ENCODE data around the gene GJA10.
"Not testable (repeated sequence)": the region's sequence is repeated elsewhere in the genome, so short reads cannot be mapped to it uniquely, and the experiment has no call there.

The GJA10 gene

DNA sequence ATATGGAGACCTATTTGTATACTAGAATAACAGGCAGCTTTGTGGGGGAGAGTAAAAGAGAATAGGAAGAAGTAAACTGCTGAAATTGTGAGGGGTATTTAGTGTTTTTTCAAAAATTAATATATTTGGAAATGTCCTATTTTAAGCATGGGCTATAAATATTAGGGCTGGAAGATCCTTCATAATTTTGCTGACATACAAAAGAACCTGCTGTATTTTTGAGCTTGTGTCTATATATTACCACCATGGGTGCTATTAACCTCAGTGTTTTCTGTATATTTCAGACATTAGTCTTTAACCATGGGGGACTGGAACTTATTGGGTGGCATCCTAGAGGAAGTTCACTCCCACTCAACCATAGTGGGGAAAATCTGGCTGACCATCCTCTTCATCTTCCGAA is at the start of gene GJA10:
Gene GJA10 (plus strand): TSS at position 301 of the 400 bp plus-strand sequence. CDS start 0 bp downstream, at position 301.
- DNase-seq (ENCODE audit: low read depth in 2 of 2): no peak

GRCh38 chr6:89847513-89847912 is 46.8 kb upstream of the GJA10 start:
- DNase-seq (ENCODE audit: low read depth in 2 of 2): not testable (repeated sequence)

DNA sequence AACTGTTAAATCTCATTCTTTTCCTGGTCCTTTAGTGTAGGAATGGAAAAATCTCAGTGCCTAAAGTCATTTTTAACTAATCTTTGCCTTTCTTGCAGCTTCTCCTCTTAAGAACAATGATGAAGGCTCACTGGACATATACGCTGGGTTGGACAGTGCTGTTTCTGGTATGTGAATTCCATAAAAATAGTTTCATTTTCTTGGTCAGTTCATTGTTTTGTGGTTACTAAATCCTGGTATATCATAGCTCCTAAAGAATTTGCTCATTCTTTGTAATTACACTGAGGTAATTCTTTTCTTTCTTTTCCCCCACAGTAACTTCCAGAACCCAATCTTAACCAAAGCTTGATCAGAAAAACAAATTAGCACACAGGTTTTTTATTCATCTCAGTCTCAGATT is 41.2 kb upstream of the GJA10 start:
- no peak for DNase-seq (ENCODE audit: low read depth in 2 of 2)

DNA sequence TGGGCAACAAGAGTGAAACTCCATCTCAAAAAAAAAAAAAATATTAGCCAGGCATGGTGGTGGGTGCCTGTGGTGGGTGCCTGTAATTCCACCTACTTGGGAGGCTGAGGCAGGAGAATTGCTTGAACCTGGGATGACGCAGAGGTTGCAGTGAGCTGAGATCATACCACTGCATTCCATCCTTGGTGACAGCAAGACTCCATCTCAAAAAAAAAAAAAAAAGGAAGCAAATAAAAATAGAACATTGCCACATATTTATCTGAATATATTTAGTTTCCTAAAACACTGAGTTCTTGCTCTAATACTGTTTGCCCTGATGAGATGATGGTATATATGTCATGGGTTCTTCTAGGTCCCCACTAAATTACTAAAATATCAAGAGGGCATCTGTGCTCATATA is 36.2 kb upstream of the GJA10 start:
- DNase-seq (ENCODE audit: low read depth in 2 of 2): no peak

DNA sequence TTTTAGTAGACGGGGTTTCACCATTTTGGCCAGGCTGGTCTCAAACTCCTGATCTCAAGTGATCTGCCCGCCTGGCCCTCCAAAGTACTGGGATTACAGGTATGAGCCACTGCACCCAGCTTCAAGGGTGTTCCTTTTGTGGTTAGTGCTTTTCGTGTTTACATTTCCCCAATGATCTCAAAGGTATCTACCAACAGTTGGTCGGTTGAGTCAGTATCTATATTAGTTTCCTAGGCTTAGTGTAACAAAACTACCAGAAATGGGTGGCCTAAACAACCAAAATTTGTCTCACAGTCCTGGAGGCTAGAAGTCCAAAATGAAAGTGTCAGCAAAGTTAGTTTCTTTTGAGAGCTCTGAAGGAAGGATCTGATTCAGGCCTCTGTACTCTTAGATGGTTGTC is 34.5 kb upstream of the GJA10 start:
- DNase-seq (ENCODE audit: low read depth in 2 of 2): no peak

GRCh38 chr6:89862273-89862672 is 32.0 kb upstream of the GJA10 start:
- DNase-seq (ENCODE audit: low read depth in 2 of 2): no peak

- no peak for DNase-seq (ENCODE audit: low read depth in 2 of 2)
Measured at GRCh38 chr6:89862698-89863097, 31.6 kb upstream of the GJA10 start.

GRCh38 chr6:89866024-89866678 is 28.1 kb upstream of the GJA10 start:
- DNase-seq (ENCODE audit: low read depth in 2 of 2): no peak

DNA sequence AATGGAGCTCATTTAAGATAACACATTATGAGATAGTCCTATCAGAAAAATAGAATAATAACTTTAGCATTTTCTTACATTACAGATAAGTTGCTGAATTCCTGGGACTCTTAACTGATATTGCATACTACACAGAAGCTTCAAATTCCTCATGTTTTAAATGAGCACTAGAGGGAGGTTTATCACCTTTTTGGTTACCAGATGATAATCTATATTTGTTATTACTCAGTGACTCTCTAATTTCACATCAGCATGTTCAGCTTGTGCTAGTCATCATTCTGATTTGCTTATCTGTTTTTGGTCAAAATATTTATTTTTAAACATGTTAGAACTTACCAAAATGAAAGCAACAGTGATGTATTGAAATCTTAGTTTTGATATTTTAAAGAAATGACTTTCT is 20.5 kb upstream of the GJA10 start:
- no peak for DNase-seq (ENCODE audit: low read depth in 2 of 2)

DNA sequence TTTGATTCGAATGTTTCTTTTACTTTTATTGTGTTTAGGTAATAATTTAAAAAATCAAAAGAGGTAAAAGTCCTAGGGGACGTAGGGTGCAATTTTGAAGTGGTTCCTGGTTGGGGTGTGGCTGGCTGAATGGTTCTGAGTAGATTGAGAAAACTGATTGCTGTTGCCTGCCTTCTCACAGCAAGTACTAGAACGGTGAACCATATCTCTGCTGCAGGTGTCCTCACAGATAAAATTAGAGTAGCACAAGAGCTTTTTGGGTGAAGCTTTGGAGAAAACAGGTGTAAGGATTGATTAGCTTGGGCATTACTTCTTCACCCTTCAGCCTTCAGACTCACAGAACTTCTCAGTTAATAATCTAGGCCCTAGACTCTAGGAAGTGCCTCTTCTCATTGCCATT is 19.8 kb upstream of the GJA10 start:
- no peak for DNase-seq (ENCODE audit: low read depth in 2 of 2)

DNA sequence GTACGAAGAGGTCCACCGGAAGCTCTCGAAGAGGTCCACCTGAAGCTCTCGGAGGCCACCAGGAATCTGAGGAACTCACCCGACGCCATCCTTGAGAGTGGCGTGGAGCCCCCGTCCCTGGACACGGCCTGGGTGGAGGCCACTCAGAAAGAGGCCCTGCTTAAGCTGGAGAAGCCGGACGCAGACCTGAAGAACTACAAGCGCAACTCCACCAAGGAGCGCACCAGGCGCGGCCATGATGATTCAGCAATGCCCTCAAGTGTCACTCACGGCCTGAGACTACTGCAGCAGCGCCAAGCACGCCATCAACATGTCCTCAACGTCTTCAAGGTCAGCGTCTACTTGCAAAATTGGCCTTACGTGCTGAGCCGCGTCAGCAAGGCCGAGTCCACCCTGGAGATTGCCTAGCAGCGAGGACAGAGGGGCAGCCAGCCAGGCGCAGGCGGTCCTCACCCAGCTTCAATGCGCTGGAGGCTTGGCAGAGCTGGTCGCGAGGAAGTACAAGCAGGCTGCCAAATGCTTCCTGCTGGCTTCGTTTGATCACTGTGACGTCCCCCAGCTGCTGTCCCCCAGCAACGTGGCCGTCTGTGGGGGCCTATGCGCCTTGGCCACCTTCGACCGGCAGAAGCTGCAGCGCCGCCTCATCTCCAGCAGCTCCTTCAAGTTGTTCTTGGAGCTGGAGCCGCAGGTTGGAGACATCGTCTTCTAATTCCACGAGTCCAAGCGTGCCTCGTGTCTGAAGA is 7.7 kb upstream of the GJA10 start:
- DNase-seq (ENCODE audit: low read depth in 2 of 2): no peak

DNA sequence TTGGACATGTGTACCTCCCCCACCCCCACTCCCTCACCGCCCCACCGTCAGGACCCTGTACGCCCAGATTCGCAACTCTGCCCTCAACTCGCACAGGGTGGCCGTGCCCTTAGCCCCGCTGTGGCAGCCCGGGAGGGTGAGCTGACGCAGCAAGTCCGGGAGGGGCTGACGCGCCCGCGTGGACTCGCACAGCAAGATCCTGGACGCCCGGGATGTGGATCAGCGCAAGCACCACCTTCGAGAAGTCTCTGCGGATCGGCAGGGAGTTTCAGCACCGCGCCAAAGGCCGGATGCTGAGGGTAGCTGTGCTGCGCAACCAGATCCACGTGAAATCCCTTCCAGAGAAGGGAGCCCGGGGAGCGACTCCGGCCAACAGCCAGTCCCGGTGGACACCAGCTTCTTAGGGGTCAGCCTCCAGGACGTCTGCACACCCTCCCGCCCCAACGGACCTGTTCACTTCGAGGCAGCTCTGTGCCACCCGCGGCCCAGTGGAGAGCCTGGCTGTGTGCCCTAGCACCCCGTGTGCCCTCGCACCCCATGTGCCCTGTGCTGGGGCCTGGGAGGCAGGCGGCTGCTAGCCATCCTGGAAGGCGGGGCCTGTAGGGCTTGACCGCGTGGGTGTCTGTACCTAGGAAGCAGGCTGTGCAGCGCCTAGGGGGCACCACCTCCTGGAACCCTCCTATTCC is 6.7 kb upstream of the GJA10 start:
- DNase-seq (ENCODE audit: low read depth in 2 of 2): no peak

DNA sequence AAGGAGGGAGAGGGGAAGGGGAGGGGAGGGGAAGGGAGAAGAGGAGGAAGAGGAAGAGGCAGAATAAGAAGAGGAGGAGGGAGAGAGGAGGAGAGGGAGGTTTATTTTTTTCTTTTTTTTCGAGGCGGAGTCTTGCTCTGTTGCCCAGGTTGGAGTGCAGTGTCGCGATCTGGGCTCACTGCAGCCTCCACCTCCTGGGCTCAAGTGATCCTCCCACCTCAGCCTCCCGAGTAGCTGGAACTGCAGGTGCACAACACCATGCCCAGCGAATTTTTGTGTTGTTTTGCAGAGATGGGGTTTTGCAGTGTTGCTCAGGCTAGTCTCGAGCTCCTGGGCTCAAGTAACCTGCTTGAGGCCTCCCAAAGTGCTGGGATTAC is 6.1 kb upstream of the GJA10 start:
- no peak for DNase-seq (ENCODE audit: low read depth in 2 of 2)

GRCh38 chr6:89888871-89889270 is 5.4 kb upstream of the GJA10 start:
- DNase-seq (ENCODE audit: low read depth in 2 of 2): no peak

GRCh38 chr6:89890845-89891528 is 3.3 kb upstream of the GJA10 start:
- DNase-seq (ENCODE audit: low read depth in 2 of 2): not testable (repeated sequence)

DNA sequence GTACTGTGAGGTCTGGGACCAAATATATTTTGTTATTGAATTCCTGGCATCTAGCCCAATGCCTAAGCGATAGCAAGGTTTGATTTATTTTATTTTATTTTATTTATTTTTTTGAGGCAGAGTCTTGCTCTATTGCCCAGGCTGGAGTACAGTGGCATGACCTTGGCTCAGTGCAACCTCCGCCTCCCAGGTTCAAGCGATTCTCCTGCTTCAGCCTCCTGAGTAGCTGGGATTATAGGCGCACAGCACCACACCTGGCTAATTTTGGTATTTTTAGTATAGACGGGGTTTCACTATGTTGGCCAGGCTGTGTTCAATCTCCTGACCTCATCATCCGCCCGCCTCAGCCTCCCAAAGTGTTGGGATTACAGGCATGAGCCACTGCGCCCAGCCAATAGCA is 1.7 kb upstream of the GJA10 start:
- not testable (repeated sequence) for DNase-seq (ENCODE audit: low read depth in 2 of 2)

GRCh38 chr6:89895276-89895874 is 1.1 kb downstream of the GJA10 start:
- no peak for DNase-seq (ENCODE audit: low read depth in 2 of 2)

DNA sequence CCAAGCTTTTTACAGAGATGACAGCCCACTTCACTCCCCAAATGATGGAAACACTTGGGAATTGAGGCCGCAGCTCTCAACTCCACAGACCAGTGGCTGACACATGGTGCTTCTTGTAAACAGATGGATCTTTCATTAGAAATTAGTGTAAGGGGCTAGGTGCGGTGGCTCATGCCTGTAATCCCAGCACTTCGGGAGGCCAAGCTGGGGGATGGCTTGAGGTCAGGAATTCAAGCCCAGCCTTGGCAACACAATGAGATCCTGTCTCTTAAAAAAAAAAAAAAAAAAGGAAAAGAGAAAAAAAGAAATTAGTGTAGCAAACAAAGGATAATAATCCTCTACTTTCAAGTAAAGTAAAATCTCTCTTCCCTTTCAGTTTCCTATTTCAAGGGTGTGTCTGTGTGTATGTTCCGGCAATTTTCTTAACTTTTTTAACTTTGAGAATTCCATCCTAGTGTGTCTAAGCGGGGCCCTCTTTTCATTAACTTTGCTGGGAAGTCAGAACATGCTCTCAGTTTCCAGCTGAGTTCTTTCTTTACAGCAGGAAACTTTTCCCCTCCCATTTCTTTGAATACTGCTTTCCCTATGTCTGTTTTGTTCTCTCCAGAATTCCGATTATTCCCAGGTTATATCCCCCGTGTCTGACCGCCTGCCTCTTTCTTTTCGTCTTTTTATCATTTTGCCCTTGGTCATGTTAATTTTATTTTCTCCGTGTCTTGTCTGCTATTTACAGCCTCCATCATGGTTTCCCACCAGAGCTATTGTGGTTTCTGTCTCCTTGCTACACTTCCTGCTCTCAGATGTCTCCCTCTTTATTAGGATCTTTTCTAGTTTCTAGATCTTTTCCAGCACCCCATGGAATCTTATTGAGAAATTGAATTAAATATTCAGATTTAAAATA is 16.0 kb downstream of the GJA10 start:
- DNase-seq (ENCODE audit: low read depth in 2 of 2): not testable (repeated sequence)

- no peak for DNase-seq (ENCODE audit: low read depth in 2 of 2)
Measured at GRCh38 chr6:89910902-89911240, 16.6 kb downstream of the GJA10 start.

DNA sequence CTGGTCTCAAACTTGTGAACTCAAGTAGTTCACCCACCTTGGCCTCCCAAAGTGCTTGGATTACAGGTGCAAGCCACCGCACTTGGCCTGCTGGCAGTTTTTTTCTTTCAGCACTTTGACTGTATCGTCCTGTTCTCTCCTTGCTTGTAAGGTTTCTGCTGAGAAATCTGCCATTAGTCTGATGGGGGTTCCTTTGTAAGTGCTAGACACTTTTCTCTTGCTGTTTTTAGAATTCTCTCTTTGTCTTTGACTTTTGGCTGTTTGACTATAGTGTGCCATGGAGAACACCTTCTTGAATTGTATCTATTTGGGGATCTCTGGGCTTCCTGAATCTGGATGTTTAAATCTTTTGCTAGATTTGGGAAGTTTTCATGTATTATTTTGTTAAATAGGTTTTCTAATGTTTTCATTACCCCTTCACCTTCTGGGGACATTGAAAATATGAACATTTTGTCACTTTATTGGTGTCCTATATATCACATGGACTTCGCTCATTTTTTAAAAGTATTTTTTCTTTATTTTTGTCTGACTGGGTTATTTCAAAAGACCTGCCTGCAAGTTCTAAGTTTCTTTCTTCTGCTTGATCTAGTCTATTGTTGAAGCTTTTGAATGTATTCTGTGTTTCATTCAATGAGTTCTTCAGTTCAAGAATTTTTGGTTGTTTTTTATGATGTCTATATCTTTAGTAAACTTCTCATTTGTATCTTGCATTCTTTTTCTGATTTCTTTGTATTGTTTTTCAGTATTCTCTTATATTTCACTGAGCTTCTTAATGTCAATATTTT is 22.1 kb downstream of the GJA10 start:
- no peak for DNase-seq (ENCODE audit: low read depth in 2 of 2)
